Kidney epithelial cell (primary cell): ENCODE measurements around the gene SLX4IP. TPM values are rescaled to one million over a fixed set of nuclear protein-coding genes. Genes with fewer than 3 reads are reported as not detected.

Source experiments
- DNase-seq: peaks from one replicate; pipeline ENCODE4 v3.0.0-alpha.2; 2010; ENCODE audit warnings: low read depth
- H3K27me3 ChIP-seq: 2 replicates; pipeline ENCODE4 v1.6.0; 2011; ENCODE audit warnings: low read length; ENCODE audit not compliant: control insufficient read depth, insufficient read depth
- H3K36me3 ChIP-seq: 2 replicates; pipeline ENCODE4 v1.5.1; 2011; ENCODE audit warnings: low read length; ENCODE audit not compliant: control insufficient read depth, insufficient read depth
- H3K4me3 ChIP-seq: 2 replicates; pipeline ENCODE4 v1.5.1; 2011; ENCODE audit warnings: low read depth, mild to moderate bottlenecking, control low read depth, low read length
- total RNA-seq: library from RNA; depleted of rRNA; stranded (reverse); fragments of >200 nt; gene quantifications from 2 replicates; pipeline ENCODE4 v1.2.3, GENCODE V29; 2015
- TF ChIP-seq, protein P1 (sequence below): IDR thresholded peaks from 2 replicates; pipeline ENCODE4 v1.5.1; 2011; ENCODE audit warnings: mild to moderate bottlenecking, moderate library complexity, low read length, control low read depth, inconsistent platforms; ENCODE audit not compliant: insufficient read depth, poor library complexity, severe bottlenecking

The SLX4IP gene
- total RNA-seq, 1 donor from 2014 or later = 5.8 TPM

- no peak for DNase-seq
- Histone ChIP-seq H3K36me3 (no peaks in the 10 kb centered on the region), H3K27me3 (no peaks in the 10 kb centered on the region), H3K4me3 (no peak overlapping the region)
- TF ChIP-seq, protein P1, sequence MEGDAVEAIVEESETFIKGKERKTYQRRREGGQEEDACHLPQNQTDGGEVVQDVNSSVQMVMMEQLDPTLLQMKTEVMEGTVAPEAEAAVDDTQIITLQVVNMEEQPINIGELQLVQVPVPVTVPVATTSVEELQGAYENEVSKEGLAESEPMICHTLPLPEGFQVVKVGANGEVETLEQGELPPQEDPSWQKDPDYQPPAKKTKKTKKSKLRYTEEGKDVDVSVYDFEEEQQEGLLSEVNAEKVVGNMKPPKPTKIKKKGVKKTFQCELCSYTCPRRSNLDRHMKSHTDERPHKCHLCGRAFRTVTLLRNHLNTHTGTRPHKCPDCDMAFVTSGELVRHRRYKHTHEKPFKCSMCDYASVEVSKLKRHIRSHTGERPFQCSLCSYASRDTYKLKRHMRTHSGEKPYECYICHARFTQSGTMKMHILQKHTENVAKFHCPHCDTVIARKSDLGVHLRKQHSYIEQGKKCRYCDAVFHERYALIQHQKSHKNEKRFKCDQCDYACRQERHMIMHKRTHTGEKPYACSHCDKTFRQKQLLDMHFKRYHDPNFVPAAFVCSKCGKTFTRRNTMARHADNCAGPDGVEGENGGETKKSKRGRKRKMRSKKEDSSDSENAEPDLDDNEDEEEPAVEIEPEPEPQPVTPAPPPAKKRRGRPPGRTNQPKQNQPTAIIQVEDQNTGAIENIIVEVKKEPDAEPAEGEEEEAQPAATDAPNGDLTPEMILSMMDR = no peak
These were observed 112.4 kb downstream of the SLX4IP start for GRCh38 chr20:10547276-10548114.

DNA sequence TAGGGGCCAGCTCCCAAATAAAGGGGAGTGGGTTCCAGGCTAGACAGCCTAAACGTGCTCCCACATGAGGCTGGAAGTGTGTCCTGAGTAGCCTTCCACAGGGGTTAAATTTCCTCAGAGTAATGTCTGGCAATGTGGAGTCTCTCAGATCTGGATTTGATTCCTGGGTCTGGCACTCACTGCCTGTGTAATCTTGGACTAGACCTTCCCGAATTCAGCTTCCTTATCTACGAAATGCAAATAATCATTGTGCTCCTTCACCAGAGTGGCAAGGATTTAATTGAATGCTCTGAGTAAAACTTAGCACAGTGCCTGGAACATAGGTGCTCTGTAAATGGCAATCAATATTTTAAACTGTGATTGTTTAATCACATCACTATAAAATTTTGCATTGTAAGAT lies 114.4 kb downstream of the SLX4IP start:
- TF ChIP-seq, protein P1 = no peak
- Histone ChIP-seq H3K36me3 (no peaks in the 10 kb centered on the region), H3K4me3 (no peak overlapping the region), H3K27me3 (no peaks in the 10 kb centered on the region)
- DNase-seq = no peak

DNA sequence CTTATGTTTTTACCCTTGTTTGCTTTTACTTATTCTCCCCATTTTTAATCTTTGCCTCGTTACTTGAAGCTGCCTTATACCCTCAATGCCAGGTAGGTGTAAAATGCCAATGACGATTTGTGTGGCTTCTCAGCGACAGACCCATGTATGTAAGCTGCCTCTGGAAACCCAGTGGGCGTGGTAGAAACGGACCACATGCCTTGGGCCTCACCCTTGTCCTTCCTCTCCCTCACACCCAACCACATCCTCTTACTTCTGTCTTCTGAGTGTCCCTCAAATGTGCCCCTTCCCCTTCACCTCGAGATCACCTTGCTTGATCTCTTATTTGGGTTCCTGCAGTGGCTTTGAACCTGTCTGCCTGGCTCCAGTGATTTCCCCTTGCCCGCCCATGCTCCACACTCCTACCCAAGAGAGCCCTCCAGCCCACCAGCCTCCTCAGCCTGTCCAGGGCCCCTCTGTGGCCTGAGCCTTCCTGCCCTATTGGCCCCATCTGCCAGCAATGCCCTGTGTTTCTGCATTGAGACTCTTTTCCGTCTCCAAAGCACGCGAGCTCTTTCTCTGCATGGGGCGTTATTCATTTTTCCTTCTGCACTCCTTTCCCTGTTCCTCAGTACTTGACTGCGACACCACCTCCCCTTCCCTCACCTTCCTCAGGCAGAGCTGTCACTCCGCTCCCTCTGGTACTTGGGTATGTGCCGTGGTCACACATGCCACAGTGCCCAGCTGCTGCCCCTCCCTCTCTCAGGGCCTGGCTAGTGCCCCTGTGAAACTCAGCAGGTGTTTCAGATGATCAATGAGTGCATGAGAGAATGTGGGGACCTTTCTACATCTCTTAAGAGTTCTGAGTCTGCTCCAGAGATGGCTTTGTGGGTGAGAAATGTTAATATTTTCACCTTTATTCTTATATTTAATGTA lies 115.4 kb downstream of the SLX4IP start:
- DNase-seq = no peak
- no peak overlapping the region for H3K4me3 ChIP-seq
- TF ChIP-seq, protein P1 = no peak
- H3K27me3 ChIP-seq = no peaks in the 10 kb centered on the region
- H3K36me3 ChIP-seq = no peaks in the 10 kb centered on the region

DNA sequence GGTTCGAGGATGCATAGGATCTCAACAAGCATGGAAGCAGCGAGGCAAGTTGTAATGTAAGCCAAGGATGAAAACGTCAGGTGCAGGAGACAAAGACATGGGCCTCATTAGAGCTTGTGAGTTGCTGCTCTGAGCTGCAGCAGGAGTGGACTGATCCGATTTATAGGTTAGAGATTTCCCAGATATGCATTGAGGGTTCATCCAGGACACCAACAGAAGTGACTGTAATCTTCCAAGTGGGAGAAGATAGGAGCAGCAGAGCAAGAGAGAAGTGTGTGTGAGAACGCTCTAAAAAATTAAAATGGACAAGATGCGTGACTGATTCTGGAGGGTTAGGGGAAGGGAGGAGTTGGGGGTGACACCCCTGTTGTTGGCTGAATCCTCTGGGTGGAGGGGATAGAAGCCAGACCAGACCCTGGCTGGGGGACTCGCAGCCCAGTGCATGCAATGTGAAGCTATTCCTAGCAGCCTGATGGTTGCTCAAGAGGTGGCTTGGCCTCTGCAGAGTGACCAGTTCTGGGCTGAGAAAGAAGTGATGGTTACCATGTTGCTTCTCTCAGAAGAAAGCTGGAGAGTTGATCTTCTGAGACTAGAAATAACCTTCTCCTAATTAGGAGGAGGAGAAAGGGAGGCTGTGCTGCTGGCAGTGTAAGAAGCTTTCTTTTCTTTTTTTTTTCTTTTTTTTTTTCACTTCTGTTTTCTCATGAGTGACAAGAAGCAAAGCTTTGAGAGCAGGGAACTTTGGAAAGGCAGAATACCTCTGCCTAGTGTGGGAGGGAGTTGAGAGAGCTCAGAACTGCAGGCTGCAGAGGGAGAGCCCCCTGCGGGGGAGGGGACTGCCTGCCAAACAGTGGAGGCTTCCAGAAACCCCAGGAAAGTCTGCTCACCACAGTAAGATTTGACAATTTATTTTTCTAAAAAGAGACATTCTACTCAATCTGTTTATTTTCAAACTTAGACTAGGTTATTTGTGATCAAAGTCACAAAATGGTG lies 116.9 kb downstream of the SLX4IP start:
- TF ChIP-seq, protein P1 = no peak
- Histone ChIP-seq H3K36me3 (no peaks in the 10 kb centered on the region), H3K27me3 (no peaks in the 10 kb centered on the region), H3K4me3 (no peak overlapping the region)
- no peak for DNase-seq

GRCh38 chr20:10553326-10553984 lies 118.3 kb downstream of the SLX4IP start:
- no peaks in the 10 kb centered on the region for H3K27me3 ChIP-seq
- TF ChIP-seq, protein P1 = peak; percentile 75
- DNase-seq = peak; percentile 49
- no peak overlapping the region for H3K4me3 ChIP-seq
- no peaks in the 10 kb centered on the region for H3K36me3 ChIP-seq
